ENCODE data around the gene PIK3R1.

Gene PIK3R1

DNA sequence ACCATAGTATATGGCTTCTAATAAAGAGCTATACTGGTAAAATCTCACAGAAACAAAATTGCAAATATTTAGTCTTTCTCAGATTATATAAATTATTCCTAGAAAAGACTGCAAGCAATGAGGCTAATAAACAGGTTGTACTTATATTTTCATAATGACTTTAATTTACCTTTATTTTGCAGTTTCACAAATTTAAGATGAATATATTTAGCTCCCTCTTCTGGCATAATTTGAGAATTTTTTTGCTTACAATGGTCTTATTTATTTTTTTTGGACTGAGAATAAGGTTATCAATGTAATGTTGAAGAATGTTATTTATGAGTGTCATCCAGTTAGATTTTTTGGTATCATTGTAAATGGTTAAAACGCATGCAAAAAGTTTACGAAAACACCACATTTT, 56.7 kb downstream of the PIK3R1 start:
- DNase-seq: peak in 1 of 5 experiments; percentile 41

DNA sequence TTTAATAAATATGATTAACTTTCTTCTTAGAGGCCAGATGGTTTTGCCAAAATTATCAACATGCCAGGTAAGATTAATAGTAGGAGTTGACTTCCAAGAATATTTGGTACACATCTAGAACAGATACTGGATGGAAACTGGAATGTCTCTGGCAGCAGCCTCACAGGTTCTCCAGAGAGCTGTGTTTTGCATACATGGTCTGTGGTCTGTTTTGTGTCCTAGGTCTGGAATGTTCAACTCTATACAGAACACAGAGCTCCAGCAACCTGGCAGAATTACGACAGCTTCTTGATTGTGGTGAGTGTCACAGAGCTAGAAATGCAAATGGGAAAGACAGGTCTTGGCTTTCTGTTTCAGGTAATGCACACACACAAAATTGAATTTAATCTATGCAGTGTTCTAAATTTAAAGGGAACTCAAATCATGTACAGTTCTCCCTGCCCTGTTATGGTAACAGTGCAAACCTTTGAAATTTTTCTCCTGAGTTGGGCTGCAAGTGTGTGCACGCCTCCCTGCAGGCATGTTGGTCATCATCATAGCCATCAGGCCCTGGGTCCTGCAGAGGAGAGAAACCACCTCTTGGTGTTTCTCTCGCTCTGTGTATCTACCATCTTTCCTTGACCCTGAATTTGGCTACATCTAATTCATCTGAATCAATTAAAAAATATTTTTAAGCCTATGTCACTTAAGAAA, 58.3 kb downstream of the PIK3R1 start:
- DNase-seq: no peak

DNA sequence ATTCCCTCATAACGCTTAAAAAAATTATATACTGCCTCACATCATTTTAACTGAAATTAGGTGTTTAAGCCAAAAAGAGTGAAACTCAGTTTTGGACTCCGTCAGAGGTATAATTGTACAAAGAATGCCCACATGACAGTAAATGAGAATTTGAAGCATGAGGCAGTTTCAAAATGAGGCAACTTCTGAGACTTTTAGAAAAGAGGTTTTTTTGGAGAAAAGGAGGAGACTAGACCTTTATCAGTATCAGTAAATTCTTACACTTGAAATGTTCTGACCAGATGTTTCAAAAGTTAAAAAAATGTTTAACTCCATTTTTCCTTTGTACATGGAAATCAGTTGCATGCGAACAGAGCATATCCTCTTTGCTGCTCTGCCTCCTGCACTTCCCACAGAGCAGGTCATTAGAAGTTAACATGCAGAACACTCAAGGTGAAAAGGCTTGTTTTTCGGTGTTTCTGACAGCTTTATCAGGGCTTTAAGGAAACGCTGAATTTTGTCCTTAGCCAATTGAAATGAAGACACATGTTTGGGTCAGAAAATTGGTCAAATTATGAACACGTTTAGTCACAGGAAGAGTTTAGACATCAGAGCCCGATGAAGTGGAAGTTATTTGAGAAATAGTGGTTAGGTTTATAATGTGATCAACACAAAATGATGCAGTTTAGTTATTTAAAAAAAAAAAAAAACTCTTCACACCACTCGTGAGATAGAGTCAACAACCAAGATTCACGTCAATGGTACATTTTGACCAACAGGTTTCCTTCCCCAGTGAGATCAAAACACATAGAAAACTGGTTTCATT, 59.5 kb downstream of the PIK3R1 start:
- DNase-seq: peak in 2 of 5 experiments; percentile 73 to 87

DNA sequence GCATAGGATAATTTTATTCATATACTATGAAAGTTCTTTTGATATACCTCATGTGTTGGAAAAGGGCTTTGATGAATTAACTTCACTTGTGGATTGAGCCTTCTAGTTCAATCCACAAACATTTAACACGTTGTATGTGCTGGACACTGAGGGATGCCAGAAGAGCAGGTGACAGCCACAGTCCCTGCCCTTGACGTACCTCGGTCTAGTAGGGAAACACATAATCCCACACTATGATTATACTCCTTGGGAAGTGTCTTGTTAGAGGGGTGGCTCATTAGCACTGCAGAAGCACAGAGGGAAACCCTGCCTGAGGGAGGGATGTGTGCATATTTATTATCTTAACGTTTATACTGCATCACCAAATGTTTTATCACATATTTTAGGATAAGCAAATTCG, 61.2 kb downstream of the PIK3R1 start:
- DNase-seq: no peak

DNA sequence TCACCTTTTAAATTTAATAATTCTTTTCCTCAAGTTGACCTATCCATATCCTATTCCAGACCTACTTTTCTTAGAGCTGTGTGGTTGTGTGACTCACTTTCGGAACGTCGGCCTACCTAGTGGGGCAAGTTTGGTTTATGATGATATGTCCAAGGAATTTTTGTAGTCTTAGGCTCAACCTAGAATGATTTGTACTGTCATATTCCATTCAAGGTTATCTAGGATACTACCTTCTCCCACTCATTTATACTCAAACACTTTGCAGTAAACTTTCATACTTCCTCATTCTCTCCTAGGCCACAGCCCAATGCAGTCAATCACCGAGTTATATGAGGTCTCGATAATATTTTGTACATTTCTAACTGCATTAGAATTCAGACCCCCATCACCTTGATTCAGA, 61.9 kb downstream of the PIK3R1 start:
- DNase-seq: no peak

DNA sequence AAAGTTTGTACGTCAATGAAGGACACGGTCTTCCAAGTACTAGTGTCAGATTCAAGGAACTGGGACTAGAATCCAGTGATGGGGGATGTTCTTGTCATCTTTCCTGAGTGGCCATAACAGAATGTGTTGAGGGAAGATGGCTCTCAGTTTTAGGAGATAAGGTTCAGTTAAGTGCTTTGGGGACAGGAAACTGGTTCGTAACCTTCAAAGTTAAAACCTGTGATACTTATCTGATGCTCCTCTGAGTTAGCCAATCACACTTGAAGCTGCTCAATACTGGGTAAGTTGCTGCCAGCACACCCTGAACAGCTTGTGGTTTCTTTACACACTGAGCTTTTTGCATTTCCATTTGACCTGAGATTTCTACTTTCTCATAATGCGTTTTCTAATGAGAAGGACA, 64.4 kb downstream of the PIK3R1 start:
- DNase-seq: peak in 3 of 5 experiments; percentile 39 to 97 (median 79)

DNA sequence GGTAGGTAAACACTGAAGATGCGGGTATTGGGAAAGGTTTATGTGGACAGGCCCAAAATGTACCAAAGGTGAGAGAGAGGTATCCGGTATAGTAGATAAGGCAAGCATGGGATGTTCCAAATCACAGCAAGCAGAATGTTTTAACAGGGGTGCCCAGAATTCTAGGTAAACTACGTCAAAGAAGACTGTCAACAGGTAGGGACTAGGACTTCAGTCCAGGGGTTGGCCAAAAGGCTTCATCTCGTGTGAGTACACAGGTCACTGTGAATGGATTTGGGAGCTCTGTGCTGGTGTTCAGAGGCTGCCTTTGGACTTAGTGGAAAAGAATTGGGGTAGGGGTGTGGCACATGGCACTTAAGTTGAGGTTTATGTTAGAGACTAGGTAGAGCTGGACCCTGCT, 66.4 kb downstream of the PIK3R1 start:
- no peak for DNase-seq

DNA sequence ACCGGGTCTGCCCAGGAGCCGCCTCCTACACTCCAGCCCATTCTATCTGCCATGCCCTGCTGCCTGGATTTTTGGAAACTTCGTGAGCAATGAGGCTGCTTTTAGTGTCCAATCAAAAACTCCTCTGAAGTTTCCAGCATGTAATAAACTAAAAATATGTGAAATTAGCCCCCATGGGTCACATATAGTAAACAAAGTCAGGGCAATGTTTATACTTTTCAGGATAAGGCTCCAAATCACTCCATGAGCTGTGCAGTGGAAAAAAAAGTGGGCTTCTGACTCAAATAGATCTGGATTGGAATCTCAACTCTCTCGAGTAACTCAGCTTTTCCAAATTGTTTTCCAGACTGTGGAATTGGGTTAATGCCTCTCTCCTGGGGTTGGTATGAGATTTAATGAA, 68.2 kb downstream of the PIK3R1 start:
- DNase-seq: no peak

DNA sequence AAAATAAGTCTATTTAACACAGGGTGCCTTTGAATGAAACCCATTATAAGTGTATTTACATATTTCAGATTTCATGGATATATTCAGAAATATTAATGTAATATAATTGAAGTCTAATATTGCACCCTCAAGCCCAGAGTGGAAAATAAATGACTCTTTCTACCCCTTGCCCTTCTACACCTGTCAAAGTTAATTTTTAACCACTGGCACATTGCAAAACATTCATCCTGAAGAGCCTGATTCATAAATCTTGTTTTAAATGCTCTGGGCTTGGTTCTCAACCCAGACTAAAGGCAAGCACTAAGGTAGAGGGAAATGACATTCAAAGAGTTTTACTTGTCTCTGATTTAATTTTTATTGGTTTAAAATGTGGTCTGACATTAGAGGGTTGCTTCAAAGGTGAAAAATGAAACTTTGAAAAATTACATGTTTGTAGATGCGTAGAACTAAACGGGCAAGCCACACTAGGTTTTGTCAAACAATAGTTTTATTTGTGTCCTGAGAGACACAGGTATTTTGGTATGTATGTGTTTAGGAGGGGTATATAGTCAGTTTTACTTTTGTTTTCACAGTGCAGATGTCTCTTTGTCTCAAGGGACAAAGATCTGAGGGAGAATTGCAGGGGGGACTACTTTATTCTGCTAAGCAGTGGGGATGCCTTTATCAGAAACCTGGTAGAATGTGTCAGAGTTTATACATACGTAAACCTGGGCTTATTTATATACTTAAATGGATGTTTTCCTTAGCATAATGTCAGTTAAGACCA, 69.7 kb downstream of the PIK3R1 start:
- no peak for DNase-seq

DNA sequence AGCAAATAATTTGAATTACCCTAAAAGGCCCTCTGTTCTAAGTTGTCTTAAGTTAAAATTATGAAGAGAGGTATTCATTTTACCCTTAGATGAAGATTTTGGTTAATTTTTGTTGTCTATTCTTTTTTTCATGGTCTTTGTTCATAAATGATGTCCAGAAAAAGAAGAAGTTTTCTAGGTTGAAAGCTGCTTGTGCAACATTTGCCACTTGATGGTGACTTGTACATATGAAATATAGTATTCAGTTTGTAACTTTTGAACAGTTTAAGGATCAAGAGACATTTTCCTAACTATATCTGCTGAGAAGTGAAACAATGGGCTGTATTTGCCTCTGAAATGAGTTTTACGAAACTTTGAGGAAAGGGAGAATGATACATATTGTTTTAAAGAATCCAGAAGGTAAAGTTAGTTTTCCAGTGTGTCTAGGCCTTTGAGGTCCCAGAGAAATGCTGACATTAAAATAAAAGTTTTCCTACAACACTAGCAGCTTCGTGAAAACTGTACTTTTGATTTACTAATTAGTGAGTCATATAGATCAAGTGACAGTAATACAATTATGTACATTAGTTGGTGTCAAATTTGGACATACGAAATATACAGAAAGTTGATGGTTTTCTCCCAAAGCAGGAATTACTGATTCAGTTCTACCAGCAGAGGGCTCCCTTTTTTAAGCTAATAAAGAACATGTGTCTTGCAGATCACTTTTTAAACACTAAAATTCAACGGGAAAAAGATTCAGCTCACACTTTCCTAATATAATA, 70.5 kb downstream of the PIK3R1 start:
- DNase-seq: peak in 1 of 5 experiments; percentile 58

DNA sequence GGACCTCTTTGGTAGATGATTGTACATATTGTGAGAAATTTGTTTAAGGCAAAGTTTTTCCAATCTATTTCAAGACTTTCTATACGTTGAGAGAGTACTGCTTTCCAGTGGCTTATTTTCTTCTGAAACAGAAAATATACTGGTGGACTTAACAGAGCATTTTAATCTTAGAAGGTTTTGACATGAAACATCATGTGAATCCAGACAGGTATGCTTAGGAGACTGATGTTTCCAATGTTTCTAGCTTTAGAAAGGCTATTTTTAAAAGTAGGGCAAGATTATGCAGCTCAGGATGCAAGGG, 71.0 kb downstream of the PIK3R1 start:
- no peak for DNase-seq

DNA sequence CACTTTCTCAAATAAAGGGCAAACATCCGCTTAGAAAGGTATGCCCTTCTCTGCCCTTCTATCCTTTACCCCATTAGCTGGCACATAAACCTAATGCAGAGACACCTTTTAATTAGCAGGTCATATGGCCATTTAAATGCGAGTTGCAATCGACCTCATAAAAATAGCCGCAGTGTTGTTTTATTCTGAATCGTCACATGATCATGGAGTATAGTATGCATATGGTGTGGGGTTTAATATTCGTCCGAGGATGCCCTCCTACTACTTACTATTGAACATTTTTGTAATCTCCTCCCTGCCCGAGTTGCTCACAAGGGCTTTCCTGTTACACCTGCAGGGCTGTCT, 72.0 kb downstream of the PIK3R1 start:
- no peak for DNase-seq

DNA sequence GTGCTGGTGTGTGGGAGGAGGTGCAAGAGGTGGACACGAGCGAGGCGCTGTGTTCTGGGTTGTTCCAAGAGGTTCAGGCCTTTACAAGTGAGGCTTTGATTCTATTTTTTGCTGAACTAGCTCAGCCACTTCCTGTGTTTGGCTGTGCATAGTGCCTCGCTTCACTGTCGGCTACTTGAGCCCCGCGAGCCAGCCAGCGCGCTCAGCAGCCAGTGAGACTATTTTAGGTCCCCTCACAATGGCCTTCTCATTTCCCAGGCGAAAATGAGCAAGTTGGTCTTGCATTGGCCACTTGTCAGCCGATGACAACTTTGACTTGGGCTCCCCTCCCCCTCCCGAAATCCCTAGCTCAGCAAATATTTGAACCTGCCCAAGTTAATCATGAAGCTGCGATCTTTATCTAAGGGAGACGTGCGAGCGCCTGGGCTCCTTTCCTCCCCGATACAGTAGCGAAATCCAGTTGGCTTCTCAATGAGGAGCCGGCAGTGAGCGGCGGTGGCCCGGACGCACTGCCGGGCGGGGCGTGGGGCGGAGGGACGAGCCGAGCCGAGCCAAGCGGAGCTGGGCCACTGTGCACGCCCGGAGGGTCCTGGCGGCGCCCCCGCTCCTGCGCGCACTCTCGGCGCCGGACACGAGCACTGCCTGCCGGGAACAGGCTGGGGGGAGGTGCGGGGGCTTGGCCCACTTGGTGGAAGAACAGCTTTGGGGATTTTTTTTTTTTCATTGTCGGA, 72.6 kb downstream of the PIK3R1 start:
- peak in 4 of 5 experiments; percentile 17 to 83 (median 38) for DNase-seq

DNA sequence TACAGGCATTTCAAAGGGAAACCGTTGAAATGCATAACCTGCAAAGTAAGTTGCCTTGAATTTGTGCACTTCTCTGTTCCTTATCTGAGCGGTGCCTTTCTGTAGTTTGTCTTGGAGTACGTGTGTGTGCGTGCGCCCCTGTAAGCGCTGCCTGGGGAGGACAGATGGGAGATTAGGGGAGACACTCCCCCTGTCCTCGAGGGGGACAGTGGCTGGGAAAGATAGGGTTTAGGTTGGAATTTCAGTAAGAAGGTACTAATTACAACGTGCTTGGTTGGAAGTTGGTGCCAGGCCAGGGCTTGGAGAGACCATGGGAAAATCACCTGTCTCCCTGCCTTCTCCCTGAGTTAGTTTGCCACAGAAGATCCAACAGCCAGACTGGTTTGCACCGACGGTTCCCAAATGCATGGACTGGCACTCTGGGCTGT, 73.2 kb downstream of the PIK3R1 start:
- no peak for DNase-seq

DNA sequence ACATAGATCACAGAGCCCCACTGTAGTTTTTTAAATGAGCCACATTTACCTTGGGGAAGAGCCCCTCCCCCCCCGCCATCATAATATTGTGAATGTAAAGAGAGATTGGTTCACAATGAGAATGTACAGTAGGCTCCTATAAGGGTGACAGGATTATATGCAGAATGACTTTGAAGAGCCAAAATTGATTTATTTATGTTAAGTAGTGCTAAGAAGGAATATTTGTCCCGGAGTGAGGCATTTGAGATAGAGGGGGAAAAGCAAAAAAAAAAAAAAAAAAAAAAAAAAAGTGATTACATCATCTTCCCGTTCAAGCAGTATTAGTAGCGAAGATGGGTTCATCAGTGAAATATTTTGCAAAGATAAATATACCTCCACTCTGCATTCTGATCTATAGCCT, 73.9 kb downstream of the PIK3R1 start:
- DNase-seq: no peak

DNA sequence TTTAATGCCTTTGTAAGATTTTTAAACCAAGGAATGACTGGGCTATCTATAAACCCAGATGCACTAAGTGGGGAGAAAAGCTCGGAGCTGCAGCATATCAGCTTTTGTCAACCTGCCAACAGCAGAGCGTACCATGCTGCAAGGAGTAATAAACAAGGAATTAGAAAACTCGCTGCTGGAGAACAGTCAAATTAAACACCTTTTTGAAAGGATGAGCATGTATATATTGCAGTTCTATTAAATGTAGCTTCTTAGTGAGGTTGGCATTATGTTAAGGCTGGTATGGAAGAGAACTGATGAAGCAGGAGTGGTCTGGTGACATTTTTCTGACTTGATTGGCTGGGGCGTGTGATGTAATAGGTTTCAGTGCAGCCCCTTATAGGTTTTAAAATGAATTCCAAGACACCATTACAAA, 74.7 kb downstream of the PIK3R1 start:
- no peak for DNase-seq

DNA sequence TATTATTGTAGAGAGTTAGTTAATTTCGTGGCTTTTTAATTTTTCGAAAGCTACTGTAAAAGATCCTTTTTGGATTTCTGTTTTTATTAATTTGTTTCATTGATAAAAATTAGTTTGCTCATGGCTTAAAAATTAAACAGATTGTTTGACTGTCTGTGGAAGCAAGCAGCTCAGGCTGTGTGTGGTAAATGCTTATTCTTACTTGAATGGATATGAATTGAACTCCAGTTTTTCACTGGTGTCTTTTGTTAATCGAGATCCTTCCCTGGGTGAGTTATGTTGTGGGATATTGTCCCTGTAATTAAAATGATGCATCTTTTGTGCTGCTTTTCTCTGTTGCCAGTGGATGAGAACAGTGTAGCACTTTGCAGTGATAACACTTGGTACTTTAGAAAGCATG, 75.3 kb downstream of the PIK3R1 start:
- no peak for DNase-seq

DNA sequence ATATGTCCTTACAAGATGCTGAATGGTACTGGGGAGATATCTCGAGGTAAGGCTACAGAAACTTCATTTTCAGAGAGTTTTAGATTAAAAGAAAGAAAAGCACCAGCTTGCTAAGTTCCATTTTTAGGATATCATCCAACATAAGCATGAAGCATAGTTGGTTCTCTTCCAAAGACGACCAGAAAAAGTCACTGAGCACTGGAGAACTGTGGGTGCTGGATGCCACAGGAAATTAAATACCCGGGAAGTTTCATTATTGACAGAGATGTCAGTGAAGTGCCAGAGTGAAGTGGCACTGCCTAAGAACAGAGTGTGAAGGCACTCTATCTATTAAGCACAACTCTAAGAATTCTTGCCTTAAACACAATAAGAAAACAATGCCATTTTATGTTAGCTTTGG, 76.8 kb downstream of the PIK3R1 start:
- DNase-seq: no peak

DNA sequence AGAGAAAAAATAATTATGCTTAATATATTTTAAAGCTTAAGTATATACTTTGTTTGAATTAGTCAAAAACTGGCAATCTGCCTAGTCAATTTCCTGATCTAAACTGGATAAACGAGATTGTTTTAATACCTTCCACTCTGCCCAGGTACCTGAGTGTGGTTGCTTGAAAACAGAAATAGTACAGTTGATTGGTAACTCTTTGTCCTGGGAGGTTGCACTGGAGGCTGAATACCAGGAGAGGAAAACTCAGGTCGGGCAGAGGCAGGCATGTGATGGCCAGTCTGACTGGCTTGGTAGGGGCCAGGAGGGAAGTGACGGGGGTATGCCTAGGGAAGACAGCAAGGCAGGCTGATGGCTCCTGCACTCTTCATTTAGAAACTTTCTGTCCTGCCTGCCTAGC, 80.2 kb downstream of the PIK3R1 start:
- DNase-seq: no peak

DNA sequence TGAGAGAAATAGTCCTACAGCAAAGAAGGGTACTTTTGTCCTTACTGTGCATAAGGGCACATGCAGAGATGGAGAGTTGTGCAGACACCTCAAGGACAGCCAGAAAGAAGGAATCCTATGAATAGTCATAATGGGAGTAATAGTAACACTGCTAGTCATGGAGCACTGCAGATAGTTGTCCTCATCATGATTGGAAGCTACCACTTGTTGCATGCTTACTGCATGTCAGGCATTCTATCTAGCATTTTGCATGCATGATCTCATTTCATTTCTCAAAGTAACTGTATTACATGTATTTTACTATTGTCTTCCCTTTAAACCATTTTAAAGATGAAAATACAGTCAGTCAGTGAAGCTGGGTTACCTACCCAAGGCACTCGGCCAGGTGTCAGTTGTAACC, 81.3 kb downstream of the PIK3R1 start:
- DNase-seq: no peak

DNA sequence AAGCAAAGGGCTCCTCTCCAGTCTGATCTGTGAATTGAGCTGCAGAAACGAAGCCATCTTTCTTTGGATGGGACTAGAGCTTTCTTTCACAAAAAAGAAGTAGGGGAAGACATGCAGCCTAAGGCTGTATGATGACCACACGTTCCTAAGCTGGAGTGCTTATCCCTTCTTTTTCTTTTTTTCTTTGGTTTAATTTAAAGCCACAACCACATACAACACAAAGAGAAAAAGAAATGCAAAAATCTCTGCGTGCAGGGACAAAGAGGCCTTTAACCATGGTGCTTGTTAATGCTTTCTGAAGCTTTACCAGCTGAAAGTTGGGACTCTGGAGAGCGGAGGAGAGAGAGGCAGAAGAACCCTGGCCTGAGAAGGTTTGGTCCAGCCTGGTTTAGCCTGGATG, 82.1 kb downstream of the PIK3R1 start:
- DNase-seq: no peak

DNA sequence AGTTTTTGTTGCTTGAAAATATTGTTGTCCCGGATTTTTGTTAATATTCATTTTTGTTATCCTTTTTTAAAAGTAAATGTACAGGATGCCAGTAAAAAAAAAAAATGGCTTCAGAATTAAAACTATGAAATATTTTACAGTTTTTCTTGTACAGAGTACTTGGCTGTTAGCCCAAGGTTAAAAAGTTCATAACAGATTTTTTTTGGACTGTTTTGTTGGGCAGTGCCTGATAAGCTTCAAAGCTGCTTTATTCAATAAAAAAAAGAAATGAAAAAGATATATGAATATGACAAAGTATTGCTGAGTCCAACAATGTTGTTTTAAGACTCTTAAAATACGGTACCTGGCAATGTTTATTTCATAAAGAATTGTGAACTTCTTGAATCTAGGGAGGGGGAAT, 82.9 kb downstream of the PIK3R1 start:
- no peak for DNase-seq

Measured in T-helper 2 cell (primary cell).